Ectodermal cell (in vitro differentiated cells): Measurements from ENCODE around the gene ZBTB26.

ENCODE experiments used
- H3K27ac ChIP-seq: 2 replicates; pipeline ENCODE4 v1.7.0; 2013; ENCODE audit warnings: mild to moderate bottlenecking, low read depth, low read length; ENCODE audit not compliant: insufficient read depth, poor library complexity, severe bottlenecking
- H3K27me3 ChIP-seq: 2 replicates; pipeline ENCODE4 v1.7.0; 2013; ENCODE audit warnings: mild to moderate bottlenecking, low read length; ENCODE audit not compliant: insufficient read depth, control insufficient read depth, poor library complexity, severe bottlenecking
- H3K36me3 ChIP-seq: one replicate; pipeline ENCODE4 v1.7.0; 2013; ENCODE audit warnings: low read length; ENCODE audit not compliant: control insufficient read depth, insufficient read depth
- H3K4me1 ChIP-seq: one replicate; pipeline ENCODE4 v1.7.0; 2013; ENCODE audit warnings: low read length; ENCODE audit not compliant: control insufficient read depth, insufficient read depth
- H3K4me3 ChIP-seq: 2 replicates; pipeline ENCODE4 v1.7.0; 2013; ENCODE audit warnings: low read depth, low read length, control low read depth; ENCODE audit not compliant: insufficient read depth
- H3K9me3 ChIP-seq: 2 replicates; pipeline ENCODE4 v1.7.0; 2013; ENCODE audit warnings: mild to moderate bottlenecking, low read length, moderate library complexity; ENCODE audit not compliant: control insufficient read depth
- WGBS, 2 experiments: methylation state at CpG; one replicate each; pipeline ENCODE4 v1.1.7; 2013; ENCODE audit warnings: missing lambda C conversion rate in 2 of 2; 5-methylcytosine and 5-hydroxymethylcytosine counted together

ZBTB26 gene

DNA sequence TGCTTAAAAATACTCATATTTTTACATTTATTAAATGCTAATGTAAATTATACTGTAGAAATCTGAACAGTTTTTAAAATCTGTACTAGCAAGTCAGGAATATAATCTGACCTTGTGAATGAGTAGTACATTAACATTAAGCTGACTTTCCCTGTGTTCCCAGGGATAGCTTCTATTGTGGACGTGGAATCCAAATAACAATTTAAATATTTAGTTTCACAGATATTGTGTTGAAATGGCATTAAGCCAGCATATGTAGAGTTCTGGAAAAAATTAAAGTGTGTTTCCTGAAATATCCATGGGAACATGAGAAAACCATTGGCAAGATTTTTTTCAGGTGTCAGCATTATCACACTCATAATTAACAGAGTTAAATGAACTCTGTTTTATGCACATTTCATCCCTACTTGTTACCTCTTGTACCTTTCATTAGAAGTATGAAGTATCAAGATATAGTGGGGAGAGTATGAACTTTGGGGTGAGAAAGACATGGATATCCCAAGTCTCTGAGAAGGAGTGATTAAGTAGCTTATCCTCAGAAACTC lies 15.2 kb upstream of the ZBTB26 start:
- WGBS, 2 experiments: 100% methylated on average over 1 of the region's 1 CpG

GRCh38 chr9:122944960-122945888 lies 13.9 kb upstream of the ZBTB26 start:
- Histone ChIP-seq H3K9me3 (no peaks in the 10 kb centered on the region), H3K27me3 (no peaks in the 10 kb centered on the region), H3K27ac (no peak overlapping the region), H3K36me3 (peaks cover 3% of the 10 kb centered on the region), H3K4me1 (peaks cover 3% of the 10 kb centered on the region), H3K4me3 (no peak overlapping the region)
- WGBS, 2 experiments: 89 to 95% methylated on average over 3 of the region's 4 CpGs

More for the DNA sequence above, 15.2 kb upstream of the ZBTB26 start:
- no peaks in the 10 kb centered on the region for H3K9me3 ChIP-seq
- no peak overlapping the region for H3K4me3 ChIP-seq
- peaks cover 3% of the 10 kb centered on the region for H3K36me3 ChIP-seq
- no peak overlapping the region for H3K27ac ChIP-seq
- H3K4me1 ChIP-seq: peaks cover 3% of the 10 kb centered on the region
- H3K27me3 ChIP-seq: no peaks in the 10 kb centered on the region

DNA sequence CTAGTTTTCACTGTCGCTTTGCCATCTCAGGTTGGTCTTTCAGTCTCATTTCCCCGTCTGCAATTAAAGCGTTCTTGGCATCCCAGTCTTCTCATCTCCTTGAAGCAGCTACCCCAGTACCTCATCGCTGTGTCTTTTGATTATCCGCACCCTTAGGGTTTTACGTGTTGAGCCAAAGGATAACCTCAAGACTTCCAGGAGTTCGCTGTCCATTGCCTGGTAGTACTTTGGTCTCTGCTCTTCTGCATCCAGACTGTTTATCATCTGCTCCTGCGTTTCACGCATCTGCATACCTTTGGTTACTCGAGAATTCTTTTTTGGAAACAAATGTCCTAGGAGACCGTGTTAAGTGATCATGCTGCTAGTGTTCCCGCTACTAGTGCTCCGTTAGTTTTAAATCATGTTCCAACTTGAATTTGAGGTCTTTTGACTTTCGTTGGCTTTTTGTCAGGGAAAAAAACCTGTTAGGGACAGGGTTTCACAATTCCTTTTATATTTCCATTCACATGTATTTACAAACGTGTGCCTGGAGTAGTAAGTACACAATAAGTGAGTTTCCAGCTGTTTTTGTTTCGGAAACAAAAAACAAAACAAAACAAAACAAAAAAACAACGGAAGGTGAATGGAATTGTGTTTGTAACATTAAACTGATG lies 10.4 kb upstream of the ZBTB26 start:
- Histone ChIP-seq H3K9me3 (no peaks in the 10 kb centered on the region), H3K27ac (peak overlapping the region; percentile 94), H3K4me1 (no peaks in the 10 kb centered on the region), H3K36me3 (peaks cover 3% of the 10 kb centered on the region), H3K4me3 (peak overlapping the region; percentile 85), H3K27me3 (no peaks in the 10 kb centered on the region)
- WGBS, 2 experiments: 7 to 15% methylated on average over 15 to 17 of the region's 17 CpGs

- H3K4me1 ChIP-seq: no peaks in the 10 kb centered on the region
- peak within 1 kb of the TSS; percentile 85 for H3K4me3 ChIP-seq
- 0% methylated on average over 53 to 54 of the region's 54 CpGs for WGBS, 2 experiments
- no peaks in the 10 kb centered on the region for H3K27me3 ChIP-seq
- H3K9me3 ChIP-seq: no peaks in the 10 kb centered on the region
- peaks cover 3% of the 10 kb centered on the region for H3K36me3 ChIP-seq
- peak within 1 kb of the TSS; percentile 94 for H3K27ac ChIP-seq
These were observed 9.7 kb upstream of the ZBTB26 start, which contains the start of gene RABGAP1 for GRCh38 chr9:122940749-122941581. RABGAP1 (plus strand) TSS chr9:122941020; CDS start chr9:122957060, 16,040 bp downstream.

- Histone ChIP-seq H3K4me3 (peak overlapping the region; percentile 25), H3K4me1 (no peaks in the 10 kb centered on the region), H3K9me3 (no peaks in the 10 kb centered on the region), H3K27ac (no peak overlapping the region), H3K27me3 (no peaks in the 10 kb centered on the region), H3K36me3 (peaks cover 3% of the 10 kb centered on the region)
- 33 to 39% methylated on average over 5 to 6 of the region's 6 CpGs for WGBS, 2 experiments
These were observed 9.1 kb upstream of the ZBTB26 start for GRCh38 chr9:122940454-122940748.

GRCh38 chr9:122939601-122940000 lies 8.3 kb upstream of the ZBTB26 start:
- no peaks in the 10 kb centered on the region for H3K4me1 ChIP-seq
- no peaks in the 10 kb centered on the region for H3K9me3 ChIP-seq
- no peak overlapping the region for H3K4me3 ChIP-seq
- H3K27me3 ChIP-seq: no peaks in the 10 kb centered on the region
- 96 to 98% methylated on average over 2 to 4 of the region's 4 CpGs for whole genome bisulfite sequencing, 2 experiments
- no peak overlapping the region for H3K27ac ChIP-seq
- peaks cover 3% of the 10 kb centered on the region for H3K36me3 ChIP-seq

DNA sequence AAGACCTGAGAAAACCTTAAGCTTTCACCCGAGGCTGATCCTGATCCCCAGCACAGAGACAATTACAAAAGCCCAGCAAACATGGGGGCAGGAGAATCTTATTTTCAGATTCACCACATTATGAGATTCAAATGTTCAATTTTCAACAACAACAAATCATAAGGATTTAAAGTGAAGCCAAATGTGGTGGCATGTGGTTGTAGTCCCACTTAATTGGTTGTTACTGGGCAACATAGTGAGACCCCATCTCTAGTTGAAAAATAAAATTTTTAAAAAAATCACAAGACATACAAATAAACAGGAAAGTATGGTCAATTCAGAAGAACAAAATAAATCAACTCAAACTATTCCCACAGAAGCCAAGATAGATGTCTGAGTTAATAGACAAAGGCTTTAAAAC lies 5.6 kb upstream of the ZBTB26 start:
- WGBS, 2 experiments: 71 to 96% methylated on average over 1 of the region's 1 CpG
- Histone ChIP-seq H3K9me3 (no peaks in the 10 kb centered on the region), H3K4me1 (peaks cover 3% of the 10 kb centered on the region), H3K4me3 (no peak overlapping the region), H3K27ac (no peak overlapping the region), H3K36me3 (no peaks in the 10 kb centered on the region), H3K27me3 (no peaks in the 10 kb centered on the region)

- H3K27ac ChIP-seq: no peak overlapping the region
- H3K36me3 ChIP-seq: no peaks in the 10 kb centered on the region
- H3K4me3 ChIP-seq: no peak overlapping the region
- 96 to 97% methylated on average over 5 of the region's 5 CpGs for WGBS, 2 experiments
- H3K9me3 ChIP-seq: no peaks in the 10 kb centered on the region
- H3K27me3 ChIP-seq: no peaks in the 10 kb centered on the region
- H3K4me1 ChIP-seq: peaks cover 3% of the 10 kb centered on the region
These were observed 5.2 kb upstream of the ZBTB26 start for GRCh38 chr9:122936464-122936863.

DNA sequence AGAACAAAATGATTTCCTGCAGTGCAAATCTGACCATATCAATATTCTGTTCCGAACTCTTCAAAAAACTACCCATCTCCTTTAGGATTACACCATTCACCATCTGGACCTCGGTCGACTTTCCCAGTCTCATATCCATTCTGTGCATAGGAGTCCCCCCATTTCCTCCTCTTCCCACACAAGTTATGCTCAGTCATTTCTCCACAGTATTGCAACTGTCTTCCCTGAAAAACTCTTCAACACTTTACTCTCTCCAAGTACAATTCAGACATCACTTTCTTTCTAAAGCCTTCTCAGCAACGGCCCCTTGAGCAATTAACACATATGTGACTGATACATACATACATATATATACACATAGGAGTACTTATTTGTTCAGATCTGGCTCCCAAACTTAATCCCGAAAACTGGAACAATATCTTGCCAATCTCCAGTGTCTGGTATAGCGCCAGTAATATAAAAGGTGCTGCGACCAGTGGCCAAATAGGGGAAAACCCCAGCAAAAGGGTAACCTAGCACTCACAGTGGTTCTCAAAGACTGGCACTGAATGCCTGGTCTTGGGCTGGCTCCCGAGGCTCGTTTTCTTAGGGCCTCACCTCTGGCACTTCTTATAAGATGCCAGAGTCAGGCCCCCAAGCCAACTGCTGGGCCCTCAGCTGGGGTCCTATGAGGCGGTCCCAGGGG lies 629 bp downstream of the ZBTB26 start:
- peaks cover 11% of the 10 kb centered on the region for H3K4me1 ChIP-seq
- H3K27ac ChIP-seq: peak overlapping the region; percentile 74
- no peaks in the 10 kb centered on the region for H3K27me3 ChIP-seq
- no peaks in the 10 kb centered on the region for H3K9me3 ChIP-seq
- H3K36me3 ChIP-seq: no peaks in the 10 kb centered on the region
- peak overlapping the region; percentile 92 for H3K4me3 ChIP-seq
- WGBS, 2 experiments: 30 to 33% methylated on average over 10 of the region's 10 CpGs
